Lung (tissue), 12 donors: ENCODE data around the gene HMCES. TPM values are rescaled to one million over a fixed set of nuclear protein-coding genes. Genes with fewer than 3 reads are reported as not detected.
"Not testable (repeated sequence)": the region's sequence is repeated elsewhere in the genome, so short reads cannot be mapped to it uniquely, and the experiment has no call there.

Source experiments
- ATAC-seq: fragments of 200-7000 bp; cut with Tn5 transposase; one replicate; pipeline ENCODE4 v1.9.1; 2020; ENCODE audit warnings: moderate number of reproducible peaks; ENCODE audit not compliant: insufficient read depth, low FRiP score
- DNase-seq, 3 donors: peaks; one replicate each; pipeline ENCODE4 v3.0.0-alpha.2; 2013 to 2017
- H3K27ac ChIP-seq, 2 donors: one replicate each; pipeline ENCODE4 v1.5.1; 2013; ENCODE audit warnings: mild to moderate bottlenecking in 2 of 2, moderate library complexity in 2 of 2, control low read depth in 1 of 2, inconsistent platforms in 1 of 2, low read depth in 1 of 2, low read length in 1 of 2
- H3K27me3 ChIP-seq, 3 donors: one replicate each; pipeline ENCODE4 v1.5.1; 2013; ENCODE audit warnings: low read length in 2 of 3; ENCODE audit not compliant: control insufficient read depth in 3 of 3, insufficient read depth in 3 of 3
- H3K36me3 ChIP-seq, 4 donors: one replicate each; pipeline ENCODE4 v1.5.1; 2013; ENCODE audit warnings: low read length in 4 of 4, mild to moderate bottlenecking in 1 of 4, moderate library complexity in 1 of 4; ENCODE audit not compliant: control insufficient read depth in 4 of 4, insufficient read depth in 4 of 4
- H3K4me1 ChIP-seq, 5 donors: one replicate each; pipeline ENCODE4 v1.5.1; 2013; ENCODE audit warnings: low read length in 5 of 5, mild to moderate bottlenecking in 2 of 5, moderate library complexity in 1 of 5; ENCODE audit not compliant: control insufficient read depth in 5 of 5, insufficient read depth in 5 of 5
- H3K4me3 ChIP-seq: one replicate; pipeline ENCODE4 v1.5.1; 2013; ENCODE audit warnings: mild to moderate bottlenecking, control low read depth, moderate library complexity
- H3K9ac ChIP-seq, 2 donors: one replicate each; pipeline ENCODE4 v1.5.1; 2013; ENCODE audit warnings: low read length in 2 of 2, control low read depth in 1 of 2; ENCODE audit not compliant: insufficient read depth in 1 of 2
- H3K9me3 ChIP-seq, 4 donors: one replicate each; pipeline ENCODE4 v1.5.1; 2013; ENCODE audit warnings: low read length in 3 of 4, mild to moderate bottlenecking in 1 of 4, moderate library complexity in 1 of 4; ENCODE audit not compliant: control insufficient read depth in 4 of 4, insufficient read depth in 3 of 4
- CTCF ChIP-seq: IDR thresholded peaks from 2 replicates; pipeline ENCODE4 v1.5.1; 2012; ENCODE audit warnings: mild to moderate bottlenecking; ENCODE audit errors: control extremely low read depth, extremely low read depth
- WGBS, 2 donors: extraction: QIAGEN DNeasy Blood & Tissue Kit; methylation state at CpG; one replicate each; pipeline ENCODE4 v1.1.7; 2013; 5-methylcytosine and 5-hydroxymethylcytosine counted together
- polyA plus RNA-seq, 2 donors: library from polyadenylated mRNA; stranded (reverse); fragments of 200-250 nt; gene quantifications; one replicate each; pipeline ENCODE4 v1.2.1, GENCODE V29; 2013
- total RNA-seq, 2 donors: library from RNA; depleted of rRNA in 1 of 2; stranded (reverse); fragments of >200 nt in 1 of 2; gene quantifications; one replicate each; pipeline ENCODE4 v1.2.1, GENCODE V29; 2014 to 2021
- donor health status: control.
- donor health status: control.
- donor health status: Bipolar disorder and iron deficiency.
- donor health status: healthy.
- donor health status: DM: yes; HTN: yes; CAD: no.

Gene HMCES
- total and polyA plus RNA-seq, 4 donors, result 23.2 to 36.6 (median 34.6) TPM

GRCh38 chr3:129240436-129240835 lies 38.2 kb upstream of the HMCES start:
- ATAC-seq (no peak), DNase-seq (no peak)
- Histone ChIP-seq H3K27ac (peak overlapping the region in 1 of 2 donors; percentile 66), H3K4me1 (peaks cover 0 to under 1% (median 0%) of the 10 kb centered on the region in 5 donors), H3K4me3 (no peak overlapping the region), H3K9me3 (no peaks in the 10 kb centered on the region), H3K27me3 (no peaks in the 10 kb centered on the region), H3K36me3 (no peaks in the 10 kb centered on the region), H3K9ac (no peak overlapping the region)
- TF ChIP-seq CTCF, result no peak
- 41 to 44% methylated on average over 3 of the region's 3 CpGs for WGBS, 2 donors

- WGBS, 2 donors, result 68 to 79% methylated on average over 5 of the region's 5 CpGs
- ATAC-seq (no peak), DNase-seq (no peak)
- TF ChIP-seq CTCF, result no peak
- Histone ChIP-seq H3K36me3 (peaks cover 0 to 9% (median 0%) of the 10 kb centered on the region in 4 donors), H3K9ac (no peak overlapping the region), H3K4me3 (no peak overlapping the region), H3K4me1 (peaks cover 0 to 16% (median 4%) of the 10 kb centered on the region in 5 donors), H3K9me3 (no peaks in the 10 kb centered on the region), H3K27ac (peak overlapping the region; percentile 35 to 82), H3K27me3 (no peaks in the 10 kb centered on the region)
These were observed 33.5 kb upstream of the HMCES start for GRCh38 chr3:129245141-129245540.

GRCh38 chr3:129245641-129246306 lies 32.9 kb upstream of the HMCES start:
- not testable (repeated sequence) for H3K36me3 ChIP-seq, H3K27me3 ChIP-seq, H3K4me3 ChIP-seq, H3K9ac ChIP-seq, H3K9me3 ChIP-seq
- 19 to 21% methylated on average over 11 of the region's 11 CpGs for WGBS, 2 donors
- Histone ChIP-seq H3K4me1 (peaks cover 0 to 21% (median 4%) of the 10 kb centered on the region in 5 donors), H3K27ac (peak overlapping the region; percentile 35 to 82)
- DNase-seq (peak; percentile 89 to 95 (median 94)), ATAC-seq (peak; percentile 84)
- TF ChIP-seq CTCF, result peak; percentile 94

GRCh38 chr3:129246636-129247035 lies 32.0 kb upstream of the HMCES start:
- no peak overlapping the region for H3K9ac ChIP-seq
- ATAC-seq (no peak), DNase-seq (no peak)
- peaks cover 0 to 21% (median 4%) of the 10 kb centered on the region in 5 donors for H3K4me1 ChIP-seq
- no peak for TF ChIP-seq CTCF
- H3K4me3 ChIP-seq, result no peak overlapping the region
- H3K9me3 ChIP-seq, result no peaks in the 10 kb centered on the region
- H3K36me3 ChIP-seq, result peaks cover 0 to 9% (median 2%) of the 10 kb centered on the region in 4 donors
- H3K27ac ChIP-seq, result no peak overlapping the region
- H3K27me3 ChIP-seq, result no peaks in the 10 kb centered on the region
